ENCODE measurements around the gene NEURL1B. TPM values are rescaled to one million over a fixed set of nuclear protein-coding genes. Genes with fewer than 3 reads are reported as not detected.

The NEURL1B gene
- total and polyA plus RNA-seq, 12 donors = 14.4 to 45.8 (median 21.6) TPM

DNA sequence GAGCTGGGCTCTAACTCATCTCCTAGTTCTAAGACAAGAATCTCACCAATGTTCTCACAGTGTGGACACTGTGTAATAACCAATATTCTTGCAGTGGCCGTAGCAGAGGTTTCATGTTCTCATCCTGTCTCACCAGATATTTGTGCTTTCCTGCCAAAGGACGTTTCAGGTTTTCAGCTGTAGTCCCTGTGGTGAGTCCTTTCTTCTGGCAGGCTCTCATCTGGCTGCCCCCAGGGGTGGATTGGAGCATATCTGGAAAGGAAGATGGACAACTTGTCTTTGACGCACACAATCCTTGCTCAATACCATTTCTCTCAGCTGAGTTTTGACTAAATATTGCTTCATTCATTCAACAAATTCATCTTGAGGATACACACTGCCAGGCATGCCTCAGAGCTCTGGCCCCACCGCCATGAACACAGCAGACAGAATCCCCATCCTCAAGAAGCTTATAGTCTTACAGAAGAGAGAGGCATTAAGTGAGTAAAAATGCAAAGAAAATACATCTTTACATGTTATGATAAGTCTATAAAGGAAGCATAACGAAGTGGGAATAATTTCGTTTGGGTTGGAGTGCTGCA, 33.8 kb upstream of the NEURL1B start:
- ATAC-seq = peak; percentile 17 to 82 (median 52)
- DNase-seq = peak; percentile 54 to 67
- H3K4me1 ChIP-seq = peaks cover 2 to 41% (median 17%) of the 10 kb centered on the region in 9 donors
- no peaks in the 10 kb centered on the region for H3K36me3 ChIP-seq
- intact Hi-C loops (cut with DNase I) = loop anchor here in 2 of 10 donors (5.0 to 10.0 kb wide), 2 partner anchors 35 to 87 kb away; partner anchors contain the start of gene NEURL1B (in 1 of the 2)
- WGBS, 2 donors = 50 to 61% methylated on average over 6 of the region's 6 CpGs
- no peaks in the 10 kb centered on the region for H3K27me3 ChIP-seq
- H3K9me3 ChIP-seq = peaks cover 0 to 15% (median 0%) of the 10 kb centered on the region in 11 donors
- TF ChIP-seq, protein P1, sequence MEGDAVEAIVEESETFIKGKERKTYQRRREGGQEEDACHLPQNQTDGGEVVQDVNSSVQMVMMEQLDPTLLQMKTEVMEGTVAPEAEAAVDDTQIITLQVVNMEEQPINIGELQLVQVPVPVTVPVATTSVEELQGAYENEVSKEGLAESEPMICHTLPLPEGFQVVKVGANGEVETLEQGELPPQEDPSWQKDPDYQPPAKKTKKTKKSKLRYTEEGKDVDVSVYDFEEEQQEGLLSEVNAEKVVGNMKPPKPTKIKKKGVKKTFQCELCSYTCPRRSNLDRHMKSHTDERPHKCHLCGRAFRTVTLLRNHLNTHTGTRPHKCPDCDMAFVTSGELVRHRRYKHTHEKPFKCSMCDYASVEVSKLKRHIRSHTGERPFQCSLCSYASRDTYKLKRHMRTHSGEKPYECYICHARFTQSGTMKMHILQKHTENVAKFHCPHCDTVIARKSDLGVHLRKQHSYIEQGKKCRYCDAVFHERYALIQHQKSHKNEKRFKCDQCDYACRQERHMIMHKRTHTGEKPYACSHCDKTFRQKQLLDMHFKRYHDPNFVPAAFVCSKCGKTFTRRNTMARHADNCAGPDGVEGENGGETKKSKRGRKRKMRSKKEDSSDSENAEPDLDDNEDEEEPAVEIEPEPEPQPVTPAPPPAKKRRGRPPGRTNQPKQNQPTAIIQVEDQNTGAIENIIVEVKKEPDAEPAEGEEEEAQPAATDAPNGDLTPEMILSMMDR (IDR thresholded peaks at IDR 0.05) = no peak
- H3K4me3 ChIP-seq = no peak overlapping the region
- H3K27ac ChIP-seq = peak overlapping the region; percentile 13 to 96 (median 64)

DNA sequence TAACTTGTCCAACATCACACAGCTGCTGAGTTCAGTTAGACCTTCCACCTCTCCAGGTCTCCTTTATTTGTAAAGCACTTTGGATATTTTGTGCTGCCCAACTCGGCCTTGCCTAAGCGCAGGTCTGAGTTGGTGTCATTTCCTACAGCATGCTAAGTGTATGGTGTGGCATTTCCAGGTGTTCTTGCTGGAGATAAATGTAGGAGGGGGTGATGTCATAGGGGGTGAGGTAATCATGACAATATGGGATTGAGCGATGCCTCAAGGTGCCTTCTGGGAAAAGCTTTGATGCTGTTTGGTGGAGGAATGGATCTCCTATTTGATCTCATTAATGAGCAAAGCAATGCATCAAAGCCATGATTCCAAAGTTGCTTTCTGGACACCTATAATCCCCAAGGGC, 32.3 kb upstream of the NEURL1B start:
- Histone ChIP-seq H3K36me3 (no peaks in the 10 kb centered on the region), H3K27ac (peak overlapping the region in 4 of 10 donors; percentile 32 to 96 (median 67)), H3K9me3 (peaks cover 0 to 18% (median 3%) of the 10 kb centered on the region in 11 donors), H3K4me1 (peaks cover 0 to 32% (median 2%) of the 10 kb centered on the region in 9 donors), H3K27me3 (no peaks in the 10 kb centered on the region), H3K4me3 (no peak overlapping the region)
- ATAC-seq (no peak), DNase-seq (no peak)
- intact Hi-C loops (cut with DNase I) = loop anchor here in 2 of 10 donors (5.0 to 10.0 kb wide), 2 partner anchors 34 to 86 kb away; partner anchors contain the start of gene NEURL1B (in 1 of the 2)
- 94 to 96% methylated on average over 3 of the region's 3 CpGs for WGBS, 2 donors
- TF ChIP-seq, protein P1 (IDR thresholded peaks at IDR 0.05) = no peak

DNA sequence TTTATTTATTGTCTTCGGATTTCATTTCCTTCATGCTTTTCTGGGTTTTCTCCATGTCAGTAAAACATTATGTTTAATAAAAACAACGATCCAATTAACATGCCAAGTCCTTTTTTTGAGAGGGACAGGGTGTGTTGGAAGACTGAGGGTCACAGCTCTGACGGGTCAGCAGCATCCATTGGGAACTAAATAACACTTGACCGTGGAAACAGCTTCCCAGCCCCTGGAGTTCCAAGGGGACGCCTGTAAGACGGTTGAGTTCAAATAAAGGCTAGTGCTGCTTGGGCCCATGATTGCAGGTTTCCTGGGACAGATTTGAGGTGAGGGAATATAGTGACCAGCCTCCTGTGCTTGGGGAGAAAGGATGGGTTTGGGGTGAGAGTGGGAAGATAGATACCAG, 30.4 kb upstream of the NEURL1B start:
- no peak overlapping the region for H3K4me3 ChIP-seq
- WGBS, 2 donors = 74 to 80% methylated on average over 6 of the region's 6 CpGs
- peaks cover 0 to 26% (median 0%) of the 10 kb centered on the region in 9 donors for H3K4me1 ChIP-seq
- H3K9me3 ChIP-seq = peaks cover 0 to 27% (median 5%) of the 10 kb centered on the region in 11 donors
- H3K27me3 ChIP-seq = no peaks in the 10 kb centered on the region
- intact Hi-C loops (cut with DNase I) = no loop called here
- H3K36me3 ChIP-seq = no peaks in the 10 kb centered on the region
- TF ChIP-seq, protein P1 (IDR thresholded peaks at IDR 0.05) = no peak
- DNase-seq = peak in 1 of 2 donors; percentile 43
- ATAC-seq = peak in 2 of 8 donors; percentile 41 to 59
- peak overlapping the region in 7 of 10 donors; percentile 13 to 57 (median 49) for H3K27ac ChIP-seq

DNA sequence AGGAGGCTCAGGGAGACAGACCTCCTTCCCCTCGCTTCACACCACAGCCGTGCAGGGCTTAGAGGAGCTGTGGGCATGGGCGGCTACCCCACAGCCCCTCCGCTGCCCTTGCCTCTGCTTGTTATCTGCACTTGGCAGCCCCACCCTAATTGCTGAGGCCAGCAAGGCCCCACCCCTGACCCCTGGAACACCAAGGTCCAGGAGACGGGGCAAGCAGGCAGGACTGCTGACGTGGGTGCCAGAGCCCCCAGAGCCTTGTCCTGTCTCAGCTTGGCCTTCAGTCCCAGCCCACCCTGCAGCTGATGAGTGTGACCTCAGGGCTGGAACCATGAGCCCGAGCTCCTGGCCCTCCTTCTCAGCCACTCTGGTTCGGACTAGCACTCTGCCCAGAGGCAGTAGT, 29.1 kb upstream of the NEURL1B start:
- Histone ChIP-seq H3K27me3 (no peaks in the 10 kb centered on the region), H3K4me1 (peaks cover 0 to 30% (median 0%) of the 10 kb centered on the region in 9 donors), H3K36me3 (no peaks in the 10 kb centered on the region), H3K27ac (peak overlapping the region in 8 of 10 donors; percentile 4 to 57 (median 36)), H3K4me3 (no peak overlapping the region), H3K9me3 (peaks cover 0 to 28% (median 5%) of the 10 kb centered on the region in 11 donors)
- no peak for DNase-seq
- TF ChIP-seq, protein P1 (IDR thresholded peaks at IDR 0.05) = no peak
- intact Hi-C loops (cut with DNase I) = no loop called here
- WGBS, 2 donors = 88 to 97% methylated on average over 8 of the region's 8 CpGs
- ATAC-seq = no peak
